ENCODE results near the gene HOXB1.

Gene HOXB1

DNA sequence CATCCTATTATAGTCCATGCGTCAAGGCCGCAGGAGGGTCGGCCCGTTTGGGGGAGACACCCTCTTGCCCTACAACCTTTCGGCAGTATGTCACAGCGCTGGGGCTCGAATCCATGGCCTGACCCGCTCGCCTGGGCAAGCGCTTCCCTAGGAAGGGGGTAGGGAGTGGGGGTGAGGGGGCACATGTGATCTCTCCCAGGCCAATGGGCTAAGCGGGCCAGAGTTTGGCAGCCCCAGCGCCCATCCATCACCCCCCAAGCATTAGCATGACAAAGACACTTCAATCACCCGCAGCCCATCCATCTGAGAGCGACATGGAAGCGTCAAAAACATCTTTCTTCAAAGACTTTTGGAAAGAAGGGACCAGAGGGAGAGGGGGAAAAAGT is at the start of gene HOXB1:
Gene HOXB1 (minus strand): TSS at position 125 of the 386 bp plus-strand sequence. CDS start 107 bp downstream, at position 18.
- DNase-seq = no peak

DNA sequence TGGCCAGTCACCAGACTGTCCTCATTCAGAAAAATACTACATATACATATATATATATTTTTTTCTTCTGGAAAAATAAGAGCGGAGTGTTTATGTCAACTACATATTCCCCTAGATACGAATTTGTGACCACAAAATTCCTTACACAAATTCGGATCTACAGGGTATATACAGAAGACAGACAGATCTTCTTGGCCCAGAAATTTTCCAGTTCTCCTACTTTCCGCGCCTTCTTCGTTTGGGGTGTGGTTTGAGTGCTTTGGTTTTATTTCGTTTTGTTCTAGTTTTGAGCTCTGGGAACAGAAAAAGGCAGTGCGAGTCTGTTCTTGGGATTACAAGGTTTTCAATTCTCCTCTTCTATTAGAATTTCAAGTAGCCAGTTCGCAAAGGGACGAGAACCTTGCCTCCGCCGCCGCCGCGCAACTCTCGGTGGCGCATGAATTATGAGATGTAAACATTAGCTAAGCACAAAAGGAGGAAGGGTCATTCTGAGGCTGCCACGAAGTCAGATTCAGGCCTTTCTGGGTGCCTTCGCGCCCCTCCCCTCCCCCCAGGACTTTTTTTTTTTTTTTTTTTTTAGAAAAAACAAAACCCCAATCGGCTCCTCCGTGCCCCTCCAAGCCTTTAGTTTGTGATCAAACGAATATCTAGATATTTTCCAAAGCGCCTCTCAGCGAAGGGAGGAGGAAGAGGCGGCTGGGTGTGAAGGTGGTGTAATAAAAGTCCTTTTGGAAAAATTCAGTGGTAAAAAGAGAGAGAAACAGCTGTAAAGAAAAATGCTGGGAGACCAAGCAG is 49.1 kb upstream of the HOXB1 start:
- DNase-seq = no peak

DNA sequence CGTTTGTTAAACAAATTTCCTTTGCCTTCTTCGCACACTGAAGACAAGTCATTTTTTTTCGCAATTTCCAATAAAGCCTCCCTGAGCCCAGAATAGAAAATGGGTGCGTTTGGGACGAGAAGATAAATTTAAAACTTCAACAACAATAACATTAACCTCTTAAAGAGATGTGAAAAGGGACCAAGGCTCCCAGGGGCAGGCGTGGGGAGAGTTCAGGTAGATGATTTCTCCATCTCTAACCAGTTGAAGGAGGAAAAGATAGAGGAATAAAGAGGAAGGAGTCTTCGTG is 48.6 kb upstream of the HOXB1 start:
- DNase-seq = no peak

DNA sequence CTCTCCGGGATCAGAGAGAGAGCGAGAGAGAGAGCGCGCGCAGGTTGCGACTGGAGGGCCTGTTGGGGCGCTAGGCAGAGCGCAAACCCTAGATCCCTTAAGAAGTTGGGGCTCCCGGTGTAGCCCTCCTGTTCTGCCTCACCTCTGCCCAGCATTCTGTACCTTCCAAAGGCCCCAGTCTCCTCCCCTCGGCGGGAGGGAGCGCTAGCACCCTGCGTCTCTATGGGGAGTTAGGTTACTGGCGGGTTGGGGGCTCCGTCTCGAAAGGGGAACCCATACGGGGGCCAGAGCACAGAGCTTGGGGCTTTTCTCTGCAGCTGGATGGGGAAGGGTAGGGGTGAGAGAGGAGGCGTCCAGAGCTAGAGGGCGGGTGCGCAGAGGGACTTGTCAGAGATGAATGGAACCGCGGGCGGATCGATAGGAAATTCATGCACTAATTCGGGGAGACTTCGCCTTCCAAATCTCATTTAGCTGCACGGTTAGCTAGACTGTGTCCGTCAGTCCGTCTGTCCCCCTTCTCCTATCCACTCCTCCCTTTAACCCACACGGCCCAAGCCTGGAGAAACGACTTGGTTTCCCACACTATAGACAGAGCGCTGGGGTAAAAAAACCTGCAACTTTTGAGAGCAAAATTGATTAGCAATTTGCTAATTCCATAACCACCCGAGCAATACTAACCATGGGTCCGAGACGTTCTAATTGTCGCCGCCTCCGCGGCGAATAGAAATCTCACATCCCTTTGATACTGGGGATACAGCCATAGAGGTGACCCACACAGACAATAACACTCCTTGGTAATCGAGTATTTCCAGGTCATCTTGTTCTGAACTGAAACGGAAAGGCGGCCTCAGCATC is 48.0 kb upstream of the HOXB1 start:
- no peak for DNase-seq

DNA sequence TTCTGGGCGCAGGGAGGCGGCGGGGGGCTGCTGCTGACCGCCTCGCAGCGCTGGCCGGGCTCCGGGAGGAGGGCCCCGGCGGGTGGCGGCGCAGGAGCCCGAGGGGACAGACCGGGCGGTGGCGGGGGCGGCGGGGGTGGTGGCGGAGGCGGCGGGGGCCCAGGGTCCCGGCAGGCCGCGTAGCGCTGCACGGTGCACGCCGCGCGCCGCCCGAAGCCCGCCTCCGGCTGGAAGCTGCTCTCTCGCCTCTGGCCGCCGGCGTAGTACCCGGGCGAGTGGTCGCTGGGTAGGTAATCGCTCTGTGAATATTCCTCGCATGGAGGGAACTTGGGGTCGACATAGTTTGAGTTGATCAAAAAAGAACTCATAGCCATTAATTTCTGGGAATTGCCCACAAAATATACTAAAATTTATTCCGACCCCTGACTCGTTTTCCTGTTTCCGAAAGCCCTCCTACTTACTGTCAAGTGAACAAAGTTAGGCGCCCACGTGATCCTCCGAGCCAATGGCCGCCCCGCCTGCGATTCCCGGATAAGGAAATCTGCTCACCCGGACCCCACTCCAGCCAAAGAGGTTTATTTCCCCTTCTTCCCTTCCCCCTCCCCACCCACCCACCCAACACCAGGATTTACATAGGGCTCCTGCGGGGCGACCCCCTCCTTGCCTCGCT is 47.3 kb upstream of the HOXB1 start, which contains the start of gene HOXB4:
Gene HOXB4 (minus strand): TSS at position 405 of the 670 bp plus-strand sequence. CDS start 31 bp downstream, at position 374.
- DNase-seq = peak; percentile 32

- no peak for DNase-seq
Measured at GRCh38 chr17:48577330-48577945, 46.6 kb upstream of the HOXB1 start.

- no peak for DNase-seq
Measured at GRCh38 chr17:48576479-48577309, 45.9 kb upstream of the HOXB1 start.

- no peak for DNase-seq
Measured at GRCh38 chr17:48575673-48576478, 45.1 kb upstream of the HOXB1 start.

DNA sequence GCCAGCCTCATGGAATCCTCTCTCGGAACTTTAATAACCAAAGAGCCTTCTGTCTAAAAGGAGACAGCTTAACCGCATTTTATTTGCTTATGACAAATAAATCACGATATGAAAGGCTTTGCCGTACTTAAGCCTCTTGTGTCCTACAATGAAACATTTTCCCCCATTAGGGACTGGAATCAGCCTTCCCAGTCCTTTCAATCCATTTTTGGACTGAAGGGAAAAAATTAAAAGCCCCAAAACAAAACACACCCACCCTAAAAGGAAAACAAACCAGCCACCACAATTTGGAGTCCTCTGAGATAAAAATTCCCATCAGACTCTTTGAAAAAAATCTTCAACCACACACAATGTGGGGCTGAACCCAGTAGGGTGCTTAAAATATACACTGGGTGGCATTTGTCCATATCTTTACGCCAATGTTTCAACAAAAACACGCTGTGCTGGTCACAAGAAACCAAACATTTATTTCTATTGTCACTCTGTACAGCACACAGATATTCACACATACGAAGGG is 44.3 kb upstream of the HOXB1 start:
- no peak for DNase-seq

GRCh38 chr17:48574505-48575065 is 43.8 kb upstream of the HOXB1 start:
- DNase-seq = no peak

DNA sequence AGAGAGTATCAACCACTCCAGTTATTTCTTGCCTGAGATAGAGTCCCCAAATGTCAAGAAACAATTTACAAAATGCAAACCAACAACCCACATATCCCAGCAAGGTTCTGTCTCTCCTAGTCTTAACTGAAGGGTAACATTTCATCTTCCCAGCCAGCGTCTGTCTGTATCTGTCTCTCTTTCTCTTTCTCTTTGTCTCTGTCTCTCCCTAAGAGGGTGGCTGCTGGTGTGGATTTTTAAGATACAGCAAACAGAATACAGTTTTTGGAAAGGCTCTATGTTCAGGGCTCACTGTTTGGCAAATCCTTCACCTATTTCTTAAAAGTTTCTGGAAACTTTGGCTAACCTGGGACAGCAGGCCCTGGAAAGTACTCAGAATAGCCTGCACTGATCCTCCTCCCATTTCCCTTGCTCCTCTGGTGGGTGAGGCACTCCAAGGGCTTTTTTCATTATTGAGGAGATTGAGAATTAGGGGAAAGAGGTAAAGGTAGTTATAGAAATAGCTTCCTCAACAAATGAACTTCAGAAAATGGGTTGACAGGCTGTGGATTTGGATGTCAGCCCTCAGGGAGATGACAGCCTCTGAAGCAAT is 41.1 kb upstream of the HOXB1 start:
- no peak for DNase-seq

DNA sequence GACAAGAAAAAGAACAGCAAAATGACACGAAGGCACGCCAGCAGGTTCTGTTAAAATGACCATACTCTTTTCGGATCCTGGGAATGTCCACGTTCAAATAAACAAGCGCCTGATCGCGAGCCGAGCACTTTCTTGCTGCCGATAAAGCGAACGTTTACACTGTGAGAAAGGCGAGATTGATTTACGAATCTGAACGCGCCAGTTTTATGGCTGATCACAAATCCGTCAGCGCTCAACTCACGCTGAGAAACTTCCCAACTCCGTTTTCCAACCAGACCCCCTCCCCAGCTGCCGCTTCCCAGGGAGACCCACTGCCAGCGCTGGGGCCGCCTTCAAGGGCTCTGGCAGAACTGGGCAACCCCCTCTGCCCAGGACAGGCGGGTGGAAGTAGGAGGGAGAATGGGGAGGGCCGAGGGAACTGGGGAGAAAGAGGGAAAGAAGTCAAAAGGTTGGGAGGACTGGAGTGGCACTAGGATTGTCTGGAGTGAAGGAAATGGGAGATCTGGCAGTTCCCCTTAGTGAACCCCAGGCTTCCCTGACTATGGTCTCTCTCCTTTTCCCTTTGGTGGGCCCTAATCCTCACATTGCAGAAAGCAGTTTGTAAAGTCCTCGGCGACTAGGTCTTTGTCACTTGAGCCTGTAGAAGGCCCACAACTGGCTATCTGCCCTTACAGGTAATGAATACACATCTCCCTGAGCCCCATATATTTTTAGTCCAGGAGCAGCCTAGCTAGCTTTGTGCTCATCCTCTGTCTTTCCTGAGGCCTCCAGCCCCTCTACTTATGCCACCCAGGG is 40.4 kb upstream of the HOXB1 start:
- no peak for DNase-seq

DNA sequence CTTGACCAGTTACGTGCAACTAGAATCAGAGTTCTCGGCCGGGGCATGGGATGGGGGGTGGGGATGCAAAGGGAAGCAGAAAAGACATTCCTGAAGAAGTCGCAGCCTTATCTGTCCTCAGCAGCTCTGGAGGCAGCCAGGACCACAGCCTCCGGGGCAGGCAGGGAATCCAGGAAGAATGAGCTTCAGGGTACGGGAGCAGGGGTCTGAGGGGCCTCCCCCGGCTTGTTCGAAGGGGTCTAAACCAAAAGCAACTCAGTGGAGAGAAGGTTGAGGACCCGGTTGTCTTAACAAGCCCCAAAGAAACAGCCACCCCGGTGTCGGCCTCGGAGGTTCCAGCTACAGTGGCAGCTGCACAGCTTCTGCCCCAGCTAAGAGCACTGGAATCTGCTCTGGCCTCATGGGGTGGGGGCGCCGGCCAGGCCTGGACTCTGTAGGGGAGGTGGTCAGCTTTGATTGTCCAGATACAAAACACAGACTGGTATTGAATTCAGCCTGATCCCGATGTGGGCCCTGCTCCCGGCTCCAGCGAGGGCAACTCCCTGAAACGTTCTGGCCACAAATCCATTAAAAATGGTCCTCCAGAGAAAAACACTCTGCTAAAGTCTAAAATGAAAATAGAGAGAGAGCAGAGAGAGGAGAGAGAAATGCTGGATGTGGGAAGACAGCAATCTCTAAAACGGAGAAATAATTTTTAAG is 39.7 kb upstream of the HOXB1 start:
- no peak for DNase-seq

GRCh38 chr17:48569674-48570324 is 39.0 kb upstream of the HOXB1 start:
- DNase-seq = no peak

- no peak for DNase-seq
Measured at GRCh38 chr17:48569240-48569582, 38.4 kb upstream of the HOXB1 start.

DNA sequence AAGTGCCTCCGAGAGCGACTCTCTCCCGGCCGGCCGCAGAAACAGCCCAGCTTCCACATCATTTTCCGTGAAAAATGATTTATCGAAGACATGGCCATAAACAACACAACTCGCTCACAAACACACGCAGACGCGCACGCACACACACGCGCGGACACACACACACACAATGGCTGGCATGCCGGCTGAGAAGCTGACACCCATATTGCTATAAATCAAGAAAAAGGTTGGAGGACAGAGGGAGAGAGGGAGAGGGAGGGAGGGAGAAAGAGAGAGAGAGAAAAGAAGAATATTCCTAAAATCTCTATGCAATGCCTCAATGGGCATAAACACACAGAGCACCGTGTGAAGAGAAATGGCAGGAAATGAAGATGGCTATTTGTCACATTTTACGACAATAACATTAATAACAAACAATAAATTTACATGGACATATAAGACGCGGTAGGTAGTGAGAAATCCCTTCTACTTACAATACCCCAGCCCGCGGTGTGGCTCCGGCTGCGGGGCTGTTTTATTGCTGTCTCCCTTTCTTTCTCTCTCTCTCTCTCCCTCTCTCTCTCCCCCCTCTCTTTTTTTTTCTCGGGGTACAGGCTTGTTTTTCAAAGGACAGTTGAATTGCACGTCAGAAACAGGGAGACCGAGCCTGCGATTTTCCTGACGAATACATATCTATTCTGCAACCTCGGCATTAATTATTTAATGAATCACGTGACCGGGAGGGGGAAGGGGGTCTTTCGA is 37.9 kb upstream of the HOXB1 start:
- DNase-seq = no peak

- no peak for DNase-seq
Measured at GRCh38 chr17:48567646-48568354, 37.0 kb upstream of the HOXB1 start.
